Astrocyte of the cerebellum (primary cell): Measurements from ENCODE around the gene GLCE.

Experiments used
- DNase-seq: peaks from one replicate; pipeline ENCODE4 v3.0.0-alpha.2; 2011; ENCODE audit warnings: low read depth
- H3K4me3 ChIP-seq: 2 replicates; pipeline ENCODE4 v1.5.1; 2011; ENCODE audit warnings: mild to moderate bottlenecking, low read depth, low read length, moderate library complexity
- CTCF ChIP-seq: IDR thresholded peaks from 2 replicates; pipeline ENCODE4 v1.5.1; 2012; ENCODE audit warnings: low read length, low read depth, moderate library complexity, mild to moderate bottlenecking; ENCODE audit errors: missing control alignments
- in situ Hi-C: cut with HindIII; loops from 2 replicates; pipeline ENCODE4 v1.10.0; 2017; ENCODE audit warnings: low sequenced_read_pairs

Gene GLCE

GRCh38 chr15:69170597-69170996 is 10.2 kb downstream of the GLCE start:
- in situ Hi-C loops: no loop called here
- no peak for TF ChIP-seq CTCF
- H3K4me3 ChIP-seq: no peak overlapping the region
- no peak for DNase-seq

GRCh38 chr15:69172847-69173246 is 12.4 kb downstream of the GLCE start:
- H3K4me3 ChIP-seq: no peak overlapping the region
- no peak for TF ChIP-seq CTCF
- no peak for DNase-seq
- in situ Hi-C loops: no loop called here

- TF ChIP-seq CTCF: no peak
- H3K4me3 ChIP-seq: no peak overlapping the region
- DNase-seq: no peak
- in situ Hi-C loops: no loop called here
Measured at GRCh38 chr15:69175536-69175935, 15.1 kb downstream of the GLCE start.

- in situ Hi-C loops: no loop called here
- no peak for DNase-seq
- no peak for TF ChIP-seq CTCF
- no peak overlapping the region for H3K4me3 ChIP-seq
Measured at GRCh38 chr15:69181424-69181823, 21.0 kb downstream of the GLCE start.

GRCh38 chr15:69185216-69185615 is 24.8 kb downstream of the GLCE start:
- DNase-seq: no peak
- TF ChIP-seq CTCF: no peak
- no peak overlapping the region for H3K4me3 ChIP-seq
- in situ Hi-C loops: no loop called here

GRCh38 chr15:69185706-69186105 is 25.3 kb downstream of the GLCE start:
- in situ Hi-C loops: no loop called here
- no peak for DNase-seq
- no peak overlapping the region for H3K4me3 ChIP-seq
- no peak for TF ChIP-seq CTCF

- in situ Hi-C loops: no loop called here
- DNase-seq: no peak
- H3K4me3 ChIP-seq: no peak overlapping the region
- no peak for TF ChIP-seq CTCF
Measured at GRCh38 chr15:69189157-69189556, 28.7 kb downstream of the GLCE start.
